NCI-H2196 treated with DMSO at 0.1 percent for 48 hours (cell line): ENCODE results near the gene LRRC37A3.
"Not testable (repeated sequence)": the region's sequence is repeated elsewhere in the genome, so short reads cannot be mapped to it uniquely, and the experiment has no call there.

Source experiments
- DNase-seq: peaks from one replicate; lab custom pipeline; 2025; ENCODE audit not compliant: unreplicated experiment; lab: John Stamatoyannopoulos, UW

The LRRC37A3 gene

GRCh38 chr17:64927444-64927843, 8.2 kb upstream of the LRRC37A3 start:
- DNase-seq, result peak; percentile 41

DNA sequence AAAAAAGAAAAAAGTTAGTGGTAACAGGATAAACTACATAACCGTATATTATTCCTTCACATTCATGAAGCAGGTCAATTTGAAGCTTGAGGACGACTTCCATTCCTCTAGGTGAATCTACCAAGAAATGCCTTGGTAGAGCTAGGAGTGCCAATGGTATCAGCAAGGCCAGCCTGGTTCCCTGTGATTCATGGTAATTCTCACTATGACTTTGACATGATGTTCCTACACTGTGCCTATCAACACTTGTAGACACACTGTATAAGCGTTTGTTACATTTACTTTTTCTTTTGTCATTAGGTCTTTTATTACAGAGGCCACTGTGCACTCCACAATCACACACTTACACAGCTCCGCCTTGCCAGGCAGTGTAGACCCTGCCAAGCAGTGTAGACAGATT, 7.2 kb upstream of the LRRC37A3 start:
- not testable (repeated sequence) for DNase-seq

GRCh38 chr17:64925244-64925643, 6.0 kb upstream of the LRRC37A3 start:
- DNase-seq, result not testable (repeated sequence)

GRCh38 chr17:64923051-64923568, 3.8 kb upstream of the LRRC37A3 start:
- DNase-seq, result not testable (repeated sequence)

- DNase-seq, result no peak
Measured at GRCh38 chr17:64920419-64921172, 1.3 kb upstream of the LRRC37A3 start.

- DNase-seq, result peak; percentile 32
Measured at GRCh38 chr17:64920026-64920418, 744 bp upstream of the LRRC37A3 start.

DNA sequence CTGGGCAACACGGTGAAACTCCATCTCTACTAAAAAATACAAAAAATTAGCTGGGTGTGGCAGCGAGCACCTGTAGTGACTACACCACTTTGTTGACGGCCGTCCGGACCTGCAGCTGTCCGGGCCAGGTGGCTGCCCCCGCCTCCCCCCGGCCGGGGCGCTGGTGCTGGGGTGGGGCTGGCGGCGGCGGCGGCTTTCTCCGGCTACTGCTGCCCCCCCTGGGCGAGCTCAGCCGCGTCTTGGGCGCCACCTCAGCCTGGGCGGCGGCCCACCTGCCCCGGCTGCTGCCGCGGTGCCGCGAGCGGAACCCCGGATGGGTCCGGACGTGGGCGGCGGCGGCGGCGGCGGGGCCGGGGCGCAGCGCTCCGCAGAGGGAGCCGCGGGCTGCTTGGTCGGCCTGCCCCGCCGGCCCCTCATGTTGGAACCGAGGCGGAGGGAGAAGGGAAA, 413 bp downstream of the LRRC37A3 start:
- DNase-seq, result not testable (repeated sequence)

DNA sequence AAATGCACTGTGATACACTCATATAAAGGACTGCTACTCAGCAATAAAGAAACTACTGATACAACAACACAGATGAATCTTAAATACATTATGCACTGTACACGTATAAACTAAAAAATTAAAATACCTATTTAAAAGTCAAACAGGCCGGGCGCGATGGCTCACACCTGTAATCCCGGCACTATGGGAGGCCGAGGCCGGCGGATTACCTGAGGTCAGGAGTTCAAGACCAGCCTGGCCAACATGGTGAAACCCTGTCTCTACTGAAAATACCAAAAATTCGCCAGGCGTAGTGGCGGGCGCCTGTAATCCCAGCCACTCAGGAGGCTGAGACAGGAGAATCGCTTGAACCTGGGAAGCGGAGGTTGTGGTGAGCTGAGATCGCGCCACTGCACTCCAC, 1.7 kb downstream of the LRRC37A3 start:
- DNase-seq, result not testable (repeated sequence)

DNA sequence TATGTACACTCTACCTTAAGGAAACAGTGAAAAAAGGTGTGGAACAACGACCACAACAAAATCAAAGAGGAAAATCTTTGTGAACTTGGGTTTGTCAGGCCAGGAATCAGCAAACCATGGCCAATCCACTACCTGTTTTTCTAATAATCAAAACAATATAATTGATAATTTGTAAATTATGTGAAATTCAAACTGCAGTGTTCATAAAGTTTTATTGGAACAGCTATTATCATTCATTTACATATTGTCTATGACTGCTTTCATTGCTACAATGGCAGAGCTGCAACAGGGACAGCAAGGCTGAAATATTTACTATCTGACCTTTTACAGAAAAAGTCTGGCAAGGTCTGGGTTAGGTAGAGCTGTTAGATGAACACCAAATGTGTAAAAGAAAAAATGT, 4.0 kb downstream of the LRRC37A3 start:
- not testable (repeated sequence) for DNase-seq

GRCh38 chr17:64910191-64910514, 9.1 kb downstream of the LRRC37A3 start:
- not testable (repeated sequence) for DNase-seq

- DNase-seq, result not testable (repeated sequence)
Measured at GRCh38 chr17:64909511-64910190, 9.6 kb downstream of the LRRC37A3 start.

GRCh38 chr17:64904069-64904468, 15.2 kb downstream of the LRRC37A3 start:
- DNase-seq, result not testable (repeated sequence)

- DNase-seq, result not testable (repeated sequence)
Measured at GRCh38 chr17:64897136-64897535, 22.1 kb downstream of the LRRC37A3 start.

GRCh38 chr17:64874210-64874609, 45.1 kb downstream of the LRRC37A3 start:
- DNase-seq, result not testable (repeated sequence)

- DNase-seq, result peak; percentile 3
Measured at GRCh38 chr17:64847504-64848466, 71.5 kb downstream of the LRRC37A3 start.

DNA sequence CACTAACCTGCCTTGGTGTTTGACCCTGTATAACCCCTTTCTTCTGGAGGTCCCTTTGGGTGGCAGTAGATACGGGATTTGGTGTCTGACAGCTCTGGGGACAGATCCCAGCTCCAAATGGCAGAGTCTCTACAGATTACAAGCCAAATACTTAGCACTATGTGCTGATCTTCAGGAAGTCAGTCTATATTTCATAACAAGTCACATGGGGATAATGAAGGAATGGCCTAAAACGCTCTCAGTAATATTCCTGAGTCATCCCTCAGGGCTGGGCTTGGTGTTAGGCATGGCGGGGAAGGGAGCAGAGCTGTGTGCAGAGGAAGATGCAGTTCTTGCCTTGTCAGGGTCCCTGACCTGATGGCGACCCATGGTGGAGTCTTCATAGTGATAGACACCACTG, 72.4 kb downstream of the LRRC37A3 start:
- not testable (repeated sequence) for DNase-seq

- not testable (repeated sequence) for DNase-seq
Measured at GRCh38 chr17:64843918-64844317, 75.4 kb downstream of the LRRC37A3 start.

GRCh38 chr17:64842900-64843299, 76.4 kb downstream of the LRRC37A3 start:
- DNase-seq, result not testable (repeated sequence)

- not testable (repeated sequence) for DNase-seq
Measured at GRCh38 chr17:64840960-64841359, 78.3 kb downstream of the LRRC37A3 start.

DNA sequence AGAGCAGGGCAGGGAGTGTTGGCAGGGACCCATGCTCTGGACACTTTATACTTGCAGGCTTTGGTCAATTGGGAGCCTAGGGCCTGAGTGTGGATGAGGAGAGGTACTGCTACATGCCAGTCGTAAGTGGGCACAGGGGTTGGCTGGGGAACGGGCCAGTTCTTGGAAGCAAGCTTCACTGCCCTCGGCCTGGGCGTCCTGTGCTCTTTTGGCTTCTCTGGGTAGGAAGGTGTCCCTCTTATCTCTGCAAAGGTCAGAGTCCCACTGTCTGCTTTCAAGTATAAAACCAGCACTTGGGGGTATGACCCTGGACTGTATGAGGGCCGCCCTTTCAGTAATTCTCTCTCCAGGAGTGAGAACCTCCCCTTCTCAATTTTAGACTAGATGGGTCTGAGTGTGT, 80.8 kb downstream of the LRRC37A3 start:
- not testable (repeated sequence) for DNase-seq
